ENCODE results near the gene ARHGAP19.

GRCh38 chr10:97183314-97183713 is 109.1 kb downstream of the ARHGAP19 start:
- TF ChIP-seq, protein P1, sequence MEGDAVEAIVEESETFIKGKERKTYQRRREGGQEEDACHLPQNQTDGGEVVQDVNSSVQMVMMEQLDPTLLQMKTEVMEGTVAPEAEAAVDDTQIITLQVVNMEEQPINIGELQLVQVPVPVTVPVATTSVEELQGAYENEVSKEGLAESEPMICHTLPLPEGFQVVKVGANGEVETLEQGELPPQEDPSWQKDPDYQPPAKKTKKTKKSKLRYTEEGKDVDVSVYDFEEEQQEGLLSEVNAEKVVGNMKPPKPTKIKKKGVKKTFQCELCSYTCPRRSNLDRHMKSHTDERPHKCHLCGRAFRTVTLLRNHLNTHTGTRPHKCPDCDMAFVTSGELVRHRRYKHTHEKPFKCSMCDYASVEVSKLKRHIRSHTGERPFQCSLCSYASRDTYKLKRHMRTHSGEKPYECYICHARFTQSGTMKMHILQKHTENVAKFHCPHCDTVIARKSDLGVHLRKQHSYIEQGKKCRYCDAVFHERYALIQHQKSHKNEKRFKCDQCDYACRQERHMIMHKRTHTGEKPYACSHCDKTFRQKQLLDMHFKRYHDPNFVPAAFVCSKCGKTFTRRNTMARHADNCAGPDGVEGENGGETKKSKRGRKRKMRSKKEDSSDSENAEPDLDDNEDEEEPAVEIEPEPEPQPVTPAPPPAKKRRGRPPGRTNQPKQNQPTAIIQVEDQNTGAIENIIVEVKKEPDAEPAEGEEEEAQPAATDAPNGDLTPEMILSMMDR (conservative IDR thresholded peaks at IDR 0.05) = no peak
- TF ChIP-seq ZFX (IDR thresholded peaks at IDR 0.05) = no peak
